ENCODE results near the gene KRTAP10-12.
"Not testable (repeated sequence)": the region's sequence is repeated elsewhere in the genome, so short reads cannot be mapped to it uniquely, and the experiment has no call there.

Gene KRTAP10-12

DNA sequence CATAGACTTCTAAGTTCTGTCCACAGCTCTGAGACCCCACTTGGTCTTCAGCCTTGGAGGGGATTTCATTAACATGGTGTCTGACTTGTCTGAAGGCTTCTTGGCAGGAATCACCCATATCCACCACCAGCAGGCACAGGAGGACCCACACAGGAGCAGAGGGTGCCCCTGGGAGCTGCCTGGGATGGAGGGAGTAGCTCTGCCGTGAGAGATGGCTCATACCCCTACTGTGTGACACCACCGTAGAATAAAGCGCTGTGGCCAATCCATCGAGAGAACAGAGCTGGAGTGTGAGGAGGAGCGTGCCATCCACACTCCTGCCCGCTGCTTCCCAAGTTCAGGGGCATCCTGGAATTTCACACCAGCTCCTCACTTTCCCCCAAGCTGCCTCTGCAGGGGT, 11.9 kb upstream of the KRTAP10-12 start:
- H3K4me3 Mint-ChIP-seq; H3K36me3 Mint-ChIP-seq (ENCODE audit: low read depth); H3K9me3 Mint-ChIP-seq; H3K4me1 Mint-ChIP-seq (ENCODE audit: low read depth); DNase-seq; H3K27me3 Mint-ChIP-seq; H3K27ac Mint-ChIP-seq: not testable (repeated sequence)

DNA sequence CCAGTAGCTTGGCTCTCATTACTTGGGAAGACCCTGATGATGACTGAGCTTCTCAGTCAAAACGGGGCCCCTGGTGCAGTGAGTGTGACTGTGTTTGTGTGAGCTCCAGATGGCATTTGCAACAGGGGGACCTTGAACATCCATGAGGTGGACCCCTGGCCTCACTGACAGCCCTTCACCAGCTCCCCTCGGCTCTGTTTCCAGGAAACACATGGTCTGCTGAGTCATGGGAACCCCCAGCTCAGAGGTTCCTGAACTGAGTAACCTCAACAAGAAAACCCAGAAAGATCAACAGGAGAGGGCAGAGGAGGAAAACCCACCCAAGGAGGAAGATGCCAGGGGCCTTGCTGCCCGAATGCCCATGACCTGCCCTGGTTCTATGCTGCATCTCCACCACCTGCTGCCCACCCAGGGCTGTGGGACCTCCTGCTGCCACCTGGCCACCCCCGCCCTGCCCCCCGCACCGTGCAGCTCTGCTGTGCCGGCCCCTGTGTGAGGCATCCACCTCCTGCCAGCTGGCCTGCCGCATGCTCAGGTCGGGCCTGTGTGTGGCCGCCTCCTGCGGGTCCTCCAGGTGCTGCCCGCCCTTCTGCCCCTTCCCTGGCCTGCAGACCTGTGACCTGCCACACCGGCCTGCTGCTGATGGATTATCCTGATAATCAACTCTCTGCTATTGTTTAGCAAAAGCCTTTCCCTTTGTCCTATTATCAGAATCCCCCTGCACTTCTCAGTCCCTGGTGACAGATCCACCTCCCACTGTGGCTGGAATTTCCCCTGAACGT, 10.8 kb upstream of the KRTAP10-12 start:
- H3K4me3 Mint-ChIP-seq, result no peak overlapping the region
- H3K4me1 Mint-ChIP-seq (ENCODE audit: low read depth), result peaks cover 8% of the 10 kb centered on the region
- H3K36me3 Mint-ChIP-seq (ENCODE audit: low read depth), result no peaks in the 10 kb centered on the region
- DNase-seq, result no peak
- H3K27ac Mint-ChIP-seq, result no peak overlapping the region
- H3K9me3 Mint-ChIP-seq, result no peaks in the 10 kb centered on the region
- peaks cover 7% of the 10 kb centered on the region for H3K27me3 Mint-ChIP-seq

DNA sequence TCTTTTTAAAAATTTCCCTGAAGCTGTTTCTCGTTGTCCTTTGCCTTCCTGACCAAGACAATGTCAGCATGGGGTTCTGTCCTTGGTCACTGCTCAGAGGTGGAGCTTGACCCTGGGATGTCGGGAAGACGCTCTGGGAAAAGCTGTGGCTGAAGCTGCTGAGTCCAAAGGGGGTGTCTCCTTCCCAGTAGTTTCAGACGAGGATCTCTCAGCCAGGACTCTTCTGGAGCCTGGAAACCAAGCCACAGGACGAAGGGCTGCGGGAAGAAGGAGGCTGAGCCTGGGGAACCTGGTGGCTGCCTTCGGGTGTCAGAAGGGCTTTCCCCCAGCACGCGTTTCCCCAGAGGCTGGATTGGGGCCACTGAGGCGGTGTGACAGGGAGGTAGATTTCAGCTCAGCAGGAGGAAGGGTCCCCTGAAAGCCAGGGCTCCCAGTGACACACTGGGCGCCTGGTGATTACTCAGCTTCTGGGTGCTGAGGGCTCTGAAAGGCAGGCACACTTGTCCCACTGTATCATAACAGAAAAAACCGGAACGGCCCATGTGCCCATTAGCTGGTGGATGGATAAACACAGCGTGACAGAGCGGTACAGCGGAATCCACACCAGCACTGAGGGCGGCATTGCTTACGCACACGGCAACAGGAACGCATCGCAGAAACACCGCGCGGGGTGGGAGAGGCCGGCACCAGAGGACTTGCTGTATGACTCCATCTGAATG, 10.0 kb upstream of the KRTAP10-12 start:
- Mint-ChIP-seq H3K27me3 (peaks cover 7% of the 10 kb centered on the region), H3K9me3 (no peaks in the 10 kb centered on the region), H3K4me3 (no peak overlapping the region)

DNA sequence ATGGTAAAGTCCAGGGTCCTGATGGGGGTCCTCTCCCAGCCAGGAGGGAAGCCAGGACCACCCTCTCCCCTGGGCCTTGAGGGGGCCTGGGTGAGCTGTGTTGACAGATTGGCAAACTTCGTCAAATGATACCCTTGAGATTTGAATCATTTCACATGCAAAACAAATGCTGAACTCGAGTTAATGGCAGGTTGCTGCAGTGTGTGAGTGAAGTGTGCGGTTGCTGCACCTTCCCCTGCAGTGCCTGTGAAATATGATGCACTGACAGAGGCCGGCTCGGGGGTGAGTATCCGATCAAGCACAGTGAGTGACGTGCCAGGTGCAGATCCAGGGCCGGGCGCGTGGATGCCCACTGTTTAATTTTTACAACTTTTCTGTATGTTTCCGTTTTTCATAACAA, 9.3 kb upstream of the KRTAP10-12 start:
- Mint-ChIP-seq H3K4me1 (ENCODE audit: low read depth) (peaks cover 16% of the 10 kb centered on the region), H3K36me3 (ENCODE audit: low read depth) (no peaks in the 10 kb centered on the region), H3K4me3 (no peak overlapping the region), H3K27me3 (peaks cover 7% of the 10 kb centered on the region), H3K27ac (no peak overlapping the region), H3K9me3 (peaks cover 4% of the 10 kb centered on the region)
- DNase-seq, result no peak

More for the DNA sequence above, 10.0 kb upstream of the KRTAP10-12 start:
- Mint-ChIP-seq H3K27ac (no peak overlapping the region), H3K4me1 (ENCODE audit: low read depth) (peaks cover 16% of the 10 kb centered on the region), H3K36me3 (ENCODE audit: low read depth) (no peaks in the 10 kb centered on the region)
- DNase-seq, result no peak

DNA sequence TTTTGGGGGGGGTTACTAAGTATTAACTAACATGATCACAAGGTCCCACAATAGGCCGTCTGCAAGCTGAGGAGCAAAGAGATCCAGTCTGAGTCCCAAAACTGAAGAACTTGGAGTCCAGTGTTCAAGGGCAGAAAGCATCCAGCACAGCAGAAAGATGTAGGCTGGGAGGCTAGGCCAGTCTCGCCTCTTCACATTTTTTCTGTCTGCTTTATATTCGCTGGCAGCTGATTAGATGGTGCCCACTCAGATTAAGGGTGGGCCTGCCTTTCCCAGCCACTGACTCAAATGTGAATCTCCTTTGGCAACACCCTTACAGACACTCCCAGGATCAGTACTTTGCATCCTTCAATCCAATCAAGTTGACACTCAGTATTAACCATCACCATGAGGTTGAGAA, 7.2 kb upstream of the KRTAP10-12 start:
- H3K36me3 Mint-ChIP-seq (ENCODE audit: low read depth); DNase-seq; H3K27ac Mint-ChIP-seq; H3K4me3 Mint-ChIP-seq; H3K27me3 Mint-ChIP-seq: not testable (repeated sequence)
- H3K4me1 Mint-ChIP-seq (ENCODE audit: low read depth), result peaks cover 19% of the 10 kb centered on the region
- H3K9me3 Mint-ChIP-seq, result peaks cover 10% of the 10 kb centered on the region

DNA sequence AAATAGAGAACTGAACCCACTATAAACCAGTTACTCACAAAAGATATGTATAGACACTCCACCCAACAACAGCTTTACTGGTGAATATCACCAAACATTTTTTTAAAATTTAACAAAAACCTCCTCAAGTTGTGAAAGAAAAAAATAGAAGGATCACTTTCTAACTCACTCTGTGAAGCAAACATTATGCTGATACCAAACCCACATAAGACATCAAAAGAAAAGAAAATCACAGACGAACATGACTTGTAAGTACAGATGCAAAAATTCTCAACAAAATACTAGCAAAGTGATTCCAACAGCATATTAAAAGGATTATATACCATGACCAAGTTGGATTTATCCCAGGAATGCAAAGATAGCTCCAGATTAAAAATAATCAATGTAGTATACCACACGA, 5.3 kb upstream of the KRTAP10-12 start:
- no peak overlapping the region for H3K4me3 Mint-ChIP-seq
- H3K27me3 Mint-ChIP-seq, result peaks cover 1% of the 10 kb centered on the region
- H3K4me1 Mint-ChIP-seq (ENCODE audit: low read depth), result peaks cover 15% of the 10 kb centered on the region
- DNase-seq, result no peak
- no peak overlapping the region for H3K27ac Mint-ChIP-seq
- H3K36me3 Mint-ChIP-seq (ENCODE audit: low read depth), result no peaks in the 10 kb centered on the region
- H3K9me3 Mint-ChIP-seq, result peaks cover 10% of the 10 kb centered on the region

DNA sequence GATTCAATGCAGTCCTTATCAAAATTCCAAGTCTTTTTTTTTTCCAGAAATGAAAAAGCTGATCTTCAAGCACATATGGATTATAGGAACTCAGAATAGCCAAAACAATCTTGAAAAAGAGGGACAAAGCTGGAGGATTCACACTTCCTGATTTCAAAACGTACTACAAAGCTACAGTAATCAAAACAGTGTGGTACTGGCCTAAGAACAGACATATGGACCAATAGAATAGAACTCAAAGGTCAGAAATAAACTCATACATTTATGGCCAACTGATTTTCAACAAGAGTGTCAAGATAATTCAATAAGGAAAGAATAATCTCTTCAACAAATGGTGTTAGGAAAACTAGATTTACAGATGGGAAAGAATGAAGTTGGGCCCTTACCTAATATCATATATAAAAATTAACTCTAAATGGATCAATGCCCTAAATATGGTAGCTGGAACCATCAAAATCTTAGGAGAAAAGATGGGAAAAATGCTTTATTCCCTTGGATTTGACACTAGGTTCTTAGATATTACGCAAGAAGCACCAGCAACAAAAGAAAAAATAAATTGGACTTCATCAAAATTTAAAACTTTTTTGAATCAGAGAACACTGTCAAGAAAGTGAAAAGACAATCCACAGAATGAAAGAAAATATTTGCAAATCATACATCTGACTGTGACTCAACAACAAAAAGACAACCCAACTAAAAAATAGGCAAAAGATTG, 4.0 kb upstream of the KRTAP10-12 start:
- H3K4me3 Mint-ChIP-seq, result no peak overlapping the region
- no peak for DNase-seq
- H3K36me3 Mint-ChIP-seq (ENCODE audit: low read depth), result no peaks in the 10 kb centered on the region
- H3K27me3 Mint-ChIP-seq, result peaks cover 12% of the 10 kb centered on the region
- peaks cover 10% of the 10 kb centered on the region for H3K9me3 Mint-ChIP-seq
- peaks cover 14% of the 10 kb centered on the region for H3K4me1 Mint-ChIP-seq (ENCODE audit: low read depth)
- no peak overlapping the region for H3K27ac Mint-ChIP-seq

DNA sequence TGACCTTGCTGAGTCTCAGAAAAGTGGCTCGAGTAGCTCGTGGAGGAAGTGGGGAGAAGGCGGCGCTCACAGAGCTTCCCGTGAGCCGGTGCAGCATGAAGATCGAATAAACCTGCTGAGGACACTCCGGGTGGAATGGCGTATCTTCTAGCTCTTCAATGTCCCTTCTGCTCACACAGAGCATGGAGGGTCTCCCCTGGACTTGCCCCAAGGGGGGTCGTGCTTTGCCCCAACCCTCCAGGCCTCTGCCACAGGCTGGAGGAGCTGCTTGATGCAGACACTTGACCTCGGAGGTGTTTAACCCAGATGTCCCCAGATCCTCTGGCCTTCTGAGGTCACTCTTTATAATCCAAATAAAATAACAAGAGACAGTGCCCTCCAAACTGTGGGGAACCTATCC, 2.2 kb upstream of the KRTAP10-12 start:
- H3K4me1 Mint-ChIP-seq (ENCODE audit: low read depth), result peaks cover 14% of the 10 kb centered on the region
- H3K9me3 Mint-ChIP-seq, result peaks cover 10% of the 10 kb centered on the region
- DNase-seq, result no peak
- H3K4me3 Mint-ChIP-seq, result no peak overlapping the region
- H3K36me3 Mint-ChIP-seq (ENCODE audit: low read depth), result no peaks in the 10 kb centered on the region
- H3K27ac Mint-ChIP-seq, result no peak overlapping the region
- peaks cover 27% of the 10 kb centered on the region for H3K27me3 Mint-ChIP-seq

DNA sequence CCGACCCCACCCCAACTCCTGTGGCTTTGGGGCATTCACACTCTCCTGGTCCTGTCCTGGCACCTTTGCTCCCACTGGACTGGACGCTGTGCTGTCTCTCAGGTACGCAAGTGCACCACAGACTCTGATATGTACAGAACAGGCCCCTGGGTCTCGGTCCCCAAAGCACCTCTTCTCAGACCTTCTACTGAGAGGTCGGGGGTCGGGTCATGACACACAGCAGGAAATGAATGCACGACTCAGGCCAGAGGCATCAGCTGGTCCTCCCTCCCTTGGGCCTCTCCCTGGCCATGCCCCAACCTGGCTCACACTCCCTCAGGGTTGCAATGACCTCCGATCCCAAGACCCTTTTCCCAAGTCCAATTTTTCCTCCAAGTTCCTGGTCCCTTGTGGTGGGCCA, 1.8 kb upstream of the KRTAP10-12 start:
- no peak overlapping the region for H3K4me3 Mint-ChIP-seq
- DNase-seq, result no peak
- H3K9me3 Mint-ChIP-seq, result peaks cover 10% of the 10 kb centered on the region
- no peaks in the 10 kb centered on the region for H3K36me3 Mint-ChIP-seq (ENCODE audit: low read depth)
- H3K27me3 Mint-ChIP-seq, result peaks cover 31% of the 10 kb centered on the region
- H3K27ac Mint-ChIP-seq, result no peak overlapping the region
- peaks cover 14% of the 10 kb centered on the region for H3K4me1 Mint-ChIP-seq (ENCODE audit: low read depth)

DNA sequence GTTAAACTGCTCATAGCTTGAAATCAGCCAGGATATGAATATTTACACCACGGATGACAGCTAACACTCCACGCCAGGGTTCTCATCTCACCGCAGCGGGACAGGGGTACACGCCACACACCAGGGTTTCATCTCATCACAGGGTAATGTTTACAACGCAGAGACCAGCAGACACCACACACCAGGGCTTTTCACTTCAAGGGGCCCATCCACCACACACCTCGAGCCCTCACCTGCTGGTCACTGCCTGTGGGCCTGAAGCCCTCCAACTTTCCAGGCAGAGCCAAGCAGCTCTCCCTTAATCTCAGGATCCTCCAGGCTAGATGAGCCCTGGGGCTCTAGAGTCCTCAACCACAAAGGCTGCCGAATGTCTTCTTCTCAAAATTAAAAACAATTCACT, 1.3 kb upstream of the KRTAP10-12 start:
- H3K9me3 Mint-ChIP-seq, result peaks cover 10% of the 10 kb centered on the region
- H3K27ac Mint-ChIP-seq, result no peak overlapping the region
- DNase-seq, result no peak
- H3K4me3 Mint-ChIP-seq, result no peak overlapping the region
- H3K4me1 Mint-ChIP-seq (ENCODE audit: low read depth), result peaks cover 14% of the 10 kb centered on the region
- peaks cover 34% of the 10 kb centered on the region for H3K27me3 Mint-ChIP-seq
- no peaks in the 10 kb centered on the region for H3K36me3 Mint-ChIP-seq (ENCODE audit: low read depth)

DNA sequence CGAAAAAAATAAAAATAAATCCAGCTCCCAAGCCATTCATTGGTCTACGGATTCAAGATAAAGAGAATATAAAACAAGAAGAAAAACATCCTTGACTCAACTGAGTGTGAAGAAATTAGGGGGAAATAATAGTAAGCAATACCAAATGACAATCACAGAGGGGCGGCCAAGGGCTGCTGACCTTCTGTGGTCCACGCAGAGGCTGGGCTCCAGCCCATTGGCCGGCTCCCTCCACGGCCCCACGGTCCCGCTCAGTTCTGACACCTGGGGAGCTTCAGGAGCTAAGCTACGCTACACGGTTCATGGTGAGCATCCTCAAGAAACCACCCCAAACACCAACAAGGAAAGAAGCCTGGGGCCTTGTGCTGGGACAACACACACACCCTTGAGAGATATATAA, 400 bp upstream of the KRTAP10-12 start:
- Mint-ChIP-seq H3K4me3 (no peak overlapping the region), H3K36me3 (ENCODE audit: low read depth) (no peaks in the 10 kb centered on the region), H3K27me3 (peaks cover 44% of the 10 kb centered on the region), H3K4me1 (ENCODE audit: low read depth) (peaks cover 9% of the 10 kb centered on the region), H3K27ac (no peak overlapping the region), H3K9me3 (peaks cover 10% of the 10 kb centered on the region)
- DNase-seq, result no peak

DNA sequence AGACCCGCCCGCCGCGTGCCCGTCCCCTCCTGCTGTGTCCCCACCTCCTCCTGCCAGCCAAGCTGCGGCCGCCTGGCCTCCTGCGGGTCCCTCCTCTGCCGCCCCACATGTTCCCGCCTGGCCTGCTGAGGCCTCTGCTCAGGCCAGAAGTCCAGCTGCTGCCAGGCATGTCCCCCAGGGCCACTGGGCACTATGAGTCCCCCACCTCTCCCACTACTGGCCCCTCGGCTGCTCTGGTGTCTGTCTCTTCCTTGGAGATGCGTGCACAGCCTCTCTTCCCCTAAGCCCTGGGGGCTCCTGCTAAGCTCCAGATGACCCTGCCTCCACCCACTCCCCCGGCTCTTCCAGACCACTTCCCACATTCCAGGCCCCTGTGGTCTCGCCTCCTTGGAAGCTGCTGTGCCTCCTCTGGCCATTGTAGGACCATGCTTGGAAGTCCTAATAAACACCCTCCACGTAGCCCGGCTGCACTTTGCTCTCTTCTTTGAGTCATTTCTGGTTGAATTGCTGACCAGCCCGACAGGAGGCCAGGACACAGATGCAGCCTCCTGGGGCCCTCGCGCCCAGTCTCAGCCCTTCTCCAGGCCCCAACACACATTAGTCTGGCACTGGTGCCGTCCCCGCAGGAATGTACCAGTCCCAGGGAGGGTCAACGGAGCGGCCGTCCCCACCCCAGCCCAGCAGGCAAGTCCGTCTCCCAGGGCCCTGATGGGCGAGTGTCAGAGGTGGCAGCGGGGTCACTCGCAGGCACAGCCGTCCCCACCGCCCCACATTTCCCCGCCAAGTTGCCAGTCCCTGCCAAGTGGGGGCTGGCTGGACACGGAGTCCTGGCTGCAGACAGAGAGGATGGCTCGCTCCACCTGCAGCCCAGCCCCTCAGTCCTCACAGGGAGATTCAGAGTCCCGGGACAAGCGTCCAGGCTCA, 1.1 kb downstream of the KRTAP10-12 start:
- Mint-ChIP-seq H3K27me3 (peaks cover 57% of the 10 kb centered on the region), H3K9me3 (peaks cover 3% of the 10 kb centered on the region), H3K4me1 (ENCODE audit: low read depth) (peaks cover 4% of the 10 kb centered on the region), H3K36me3 (ENCODE audit: low read depth) (no peaks in the 10 kb centered on the region), H3K27ac (no peak overlapping the region), H3K4me3 (no peak overlapping the region)
- no peak for DNase-seq

DNA sequence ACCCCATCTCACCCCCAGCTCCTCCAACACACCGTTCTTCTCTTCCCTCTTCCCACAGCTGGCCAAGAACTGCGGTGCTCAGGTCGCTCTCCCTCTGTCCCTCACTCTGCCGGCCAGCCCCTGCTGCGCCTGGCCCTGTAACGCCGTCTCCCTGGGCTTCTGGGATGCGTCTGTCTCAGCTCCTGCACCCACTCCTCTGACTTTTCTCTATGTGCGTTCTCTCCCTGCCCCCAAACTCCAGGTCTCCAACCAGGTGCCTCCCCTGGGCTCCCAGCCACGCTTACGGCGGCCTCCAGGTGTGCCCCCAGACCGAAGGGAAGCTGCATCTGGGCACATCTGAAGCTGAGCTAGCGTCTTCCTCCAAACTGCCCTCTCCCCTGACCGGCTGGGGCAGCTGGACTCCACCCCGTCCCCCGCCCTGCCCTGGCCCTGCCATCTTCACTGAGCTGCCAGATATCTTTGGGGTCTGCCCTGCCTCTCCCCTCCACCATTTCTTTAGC, 2.6 kb downstream of the KRTAP10-12 start:
- Mint-ChIP-seq H3K27ac (no peak overlapping the region), H3K27me3 (peaks cover 71% of the 10 kb centered on the region), H3K9me3 (no peaks in the 10 kb centered on the region), H3K4me1 (ENCODE audit: low read depth) (peaks cover 1% of the 10 kb centered on the region), H3K4me3 (no peak overlapping the region), H3K36me3 (ENCODE audit: low read depth) (no peaks in the 10 kb centered on the region)
- DNase-seq, result no peak
